OCI-LY3 (cell line): ENCODE results near the gene PRODH.

Experiments
- H2AFZ ChIP-seq: fragments of 200-600, 300-600 bp; shearing (Covaris generic); 2 replicates; pipeline ENCODE4 v1.6.0; 2014; ENCODE audit warnings: antibody characterized with exemption, low read depth, low read length
- H3K27ac ChIP-seq: fragments of 200-600, 300-600 bp; sonication (generic); 2 replicates; pipeline ENCODE4 v1.5.1; 2014; ENCODE audit warnings: mild to moderate bottlenecking, low read length, moderate library complexity, mixed read lengths
- H3K27me3 ChIP-seq: fragments of 200-600, 300-600 bp; sonication (generic); 2 replicates; pipeline ENCODE4 v1.6.1; 2014; ENCODE audit warnings: low read depth, low read length, mixed read lengths
- H3K36me3 ChIP-seq: fragments of 200-600, 300-600 bp; sonication (generic); replicated peaks from 2 replicates; pipeline ENCODE3; 2014; ENCODE audit warnings: low read depth, low read length, mixed read lengths
- H3K4me1 ChIP-seq: fragments of 300-600, 200-600 bp; sonication (generic); 2 replicates; pipeline ENCODE4 v1.6.1; 2014; ENCODE audit warnings: low read length, mixed read lengths
- H3K4me2 ChIP-seq: fragments of 200-600, 300-600 bp; sonication (generic); 2 replicates; pipeline ENCODE4 v1.6.1; 2014; ENCODE audit warnings: low read length, mixed read lengths
- H3K4me3 ChIP-seq: fragments of 300-600, 200-600 bp; sonication (generic); 2 replicates; pipeline ENCODE4 v1.5.1; 2014; ENCODE audit warnings: antibody characterized with exemption, mild to moderate bottlenecking, low read length, moderate library complexity
- H3K79me2 ChIP-seq: fragments of 300-600, 200-600 bp; shearing (Covaris generic); 2 replicates; pipeline ENCODE4 v1.6.1; 2014; ENCODE audit warnings: mild to moderate bottlenecking, low read length, mixed read lengths
- H3K9ac ChIP-seq: fragments of 300-600, 200-600 bp; shearing (Covaris generic); 2 replicates; pipeline ENCODE4 v1.6.0; 2014; ENCODE audit warnings: mild to moderate bottlenecking, low read length, moderate library complexity
- H3K9me3 ChIP-seq: fragments of 200-600, 300-600 bp; shearing (Covaris generic); 2 replicates; pipeline ENCODE4 v1.6.1; 2014; ENCODE audit warnings: low read length, mixed read lengths; ENCODE audit not compliant: insufficient read depth
- H4K20me1 ChIP-seq: fragments of 200-600, 300-600 bp; sonication (generic); 2 replicates; pipeline ENCODE4 v1.6.1; 2016; ENCODE audit warnings: low read length, mixed read lengths; ENCODE audit not compliant: insufficient read depth
- CTCF ChIP-seq: fragments of 200-600, 300-600 bp; sonication (generic); IDR thresholded peaks from 2 replicates; pipeline ENCODE4 v1.5.1; 2014; ENCODE audit warnings: antibody characterized with exemption, low read length, low read depth
- EZH2phosphoT487 ChIP-seq: fragments of 200-600 bp; shearing (Covaris generic); IDR thresholded peaks from 2 replicates; pipeline ENCODE4 v1.6.1; 2018; ENCODE audit warnings: antibody characterized with exemption, mixed run types, low read depth

PRODH gene

GRCh38 chr22:18935889-18936529 is at the start of gene PRODH:
Gene PRODH, minus strand, starts transcription at chr22:18936293. Its CDS starts 6 bp downstream, at chr22:18936287.
- Histone ChIP-seq H3K4me2 (no peak within 1 kb of the TSS), H3K79me2 (no peaks in the 10 kb centered on the region), H3K4me1 (no peaks in the 10 kb centered on the region), H3K4me3 (no peak within 1 kb of the TSS), H3K9ac (no peak within 1 kb of the TSS), H3K9me3 (no peaks in the 10 kb centered on the region), H3K36me3 (no peaks in the 10 kb centered on the region), H2AFZ (no peak within 1 kb of the TSS), H4K20me1 (no peaks in the 10 kb centered on the region), H3K27me3 (no peaks in the 10 kb centered on the region), H3K27ac (no peak within 1 kb of the TSS)
- TF ChIP-seq EZH2phosphoT487 (no peak), CTCF (no peak)

- no peaks in the 10 kb centered on the region for H4K20me1 ChIP-seq
- no peaks in the 10 kb centered on the region for H3K9me3 ChIP-seq
- H3K4me3 ChIP-seq, result no peak overlapping the region
- H3K9ac ChIP-seq, result no peak overlapping the region
- no peak overlapping the region for H3K27ac ChIP-seq
- no peak for TF ChIP-seq CTCF
- no peak for TF ChIP-seq EZH2phosphoT487
- no peaks in the 10 kb centered on the region for H3K79me2 ChIP-seq
- H3K27me3 ChIP-seq, result no peaks in the 10 kb centered on the region; the same call in 1 of the 2 replicates
- H3K4me1 ChIP-seq, result no peaks in the 10 kb centered on the region
- H2AFZ ChIP-seq, result no peak overlapping the region
- H3K36me3 ChIP-seq, result no peaks in the 10 kb centered on the region
- no peak overlapping the region for H3K4me2 ChIP-seq
Measured at GRCh38 chr22:18985780-18986179, 49.7 kb upstream of the PRODH start.

GRCh38 chr22:18984564-18984963 is 48.5 kb upstream of the PRODH start:
- TF ChIP-seq CTCF (no peak), EZH2phosphoT487 (no peak)
- no peak overlapping the region for H3K4me2 ChIP-seq
- H3K9ac ChIP-seq, result no peak overlapping the region

GRCh38 chr22:18983120-18983651 is 47.1 kb upstream of the PRODH start:
- Histone ChIP-seq H3K79me2 (no peaks in the 10 kb centered on the region), H3K27me3 (no peaks in the 10 kb centered on the region), H3K4me2 (no peak overlapping the region), H3K9me3 (peaks cover 4% of the 10 kb centered on the region; the same call in 1 of the 2 replicates), H3K36me3 (no peaks in the 10 kb centered on the region), H4K20me1 (no peaks in the 10 kb centered on the region), H3K9ac (no peak overlapping the region), H3K27ac (no peak overlapping the region), H3K4me1 (no peaks in the 10 kb centered on the region), H2AFZ (no peak overlapping the region), H3K4me3 (no peak overlapping the region)
- TF ChIP-seq CTCF, result no peak
- no peak for TF ChIP-seq EZH2phosphoT487

More at GRCh38 chr22:18984564-18984963, 48.5 kb upstream of the PRODH start:
- H3K36me3 ChIP-seq, result no peaks in the 10 kb centered on the region
- H4K20me1 ChIP-seq, result no peaks in the 10 kb centered on the region
- no peak overlapping the region for H3K4me3 ChIP-seq
- no peak overlapping the region for H3K27ac ChIP-seq
- no peaks in the 10 kb centered on the region for H3K4me1 ChIP-seq
- H3K9me3 ChIP-seq, result peaks cover under 1% of the 10 kb centered on the region; the same call in 1 of the 2 replicates
- H3K27me3 ChIP-seq, result no peaks in the 10 kb centered on the region; the same call in 1 of the 2 replicates
- no peaks in the 10 kb centered on the region for H3K79me2 ChIP-seq
- no peak overlapping the region for H2AFZ ChIP-seq
